Stimulated activated CD4-positive, alpha-beta T cell treated with anti-CD3 and anti-CD28 coated beads, TNF-alpha, amount 100 ng/mL, for 24 hours (primary cell): Measurements from ENCODE around the gene DMBX1.
A peak's percentile ranks its signal among the peaks of the same experiment; 100 is the strongest.

Source experiments
- DNase-seq, 3 experiments: peaks; one replicate each; pipeline ENCODE4 v3.0.0-alpha.2; 2020; ENCODE audit warnings: low read depth in 3 of 3

The DMBX1 gene

GRCh38 chr1:46489638-46490405 is at the start of gene DMBX1:
Gene DMBX1, plus strand, starts transcription at chr1:46489836. Its CDS starts 17,175 bp downstream, at chr1:46507011.
- peak in 1 of 3 experiments; percentile 49 for DNase-seq

GRCh38 chr1:46440478-46440877 is 49.2 kb upstream of the DMBX1 start:
- DNase-seq: no peak

- peak; percentile 46 to 75 (median 59) for DNase-seq
Measured at GRCh38 chr1:46442317-46443161, 47.1 kb upstream of the DMBX1 start.

- no peak for DNase-seq
Measured at GRCh38 chr1:46444466-46444865, 45.2 kb upstream of the DMBX1 start.

GRCh38 chr1:46445773-46446256 is 43.8 kb upstream of the DMBX1 start:
- no peak for DNase-seq

- peak; percentile 61 to 82 (median 65) for DNase-seq
Measured at GRCh38 chr1:46446646-46447498, 42.8 kb upstream of the DMBX1 start.

GRCh38 chr1:46447499-46448108 is 42.0 kb upstream of the DMBX1 start:
- DNase-seq: no peak

GRCh38 chr1:46448109-46448911 is 41.3 kb upstream of the DMBX1 start:
- no peak for DNase-seq

GRCh38 chr1:46449223-46450159 is 40.1 kb upstream of the DMBX1 start:
- DNase-seq: no peak

- no peak for DNase-seq
Measured at GRCh38 chr1:46450160-46450517, 39.5 kb upstream of the DMBX1 start.

- no peak for DNase-seq
Measured at GRCh38 chr1:46451948-46452930, 37.4 kb upstream of the DMBX1 start.

GRCh38 chr1:46452931-46453325 is 36.7 kb upstream of the DMBX1 start:
- no peak for DNase-seq

GRCh38 chr1:46453449-46453848 is 36.2 kb upstream of the DMBX1 start:
- DNase-seq: no peak

GRCh38 chr1:46455951-46456350 is 33.7 kb upstream of the DMBX1 start:
- no peak for DNase-seq

- DNase-seq: no peak
Measured at GRCh38 chr1:46456411-46456963, 33.1 kb upstream of the DMBX1 start.

- DNase-seq: no peak
Measured at GRCh38 chr1:46457178-46457577, 32.5 kb upstream of the DMBX1 start.

GRCh38 chr1:46458190-46458589 is 31.4 kb upstream of the DMBX1 start:
- DNase-seq: no peak

- DNase-seq: no peak
Measured at GRCh38 chr1:46458846-46459245, 30.8 kb upstream of the DMBX1 start.
